Neural crest cell (in vitro differentiated cells): ENCODE results near the gene CDH13. TPM values are rescaled to one million over a fixed set of nuclear protein-coding genes. Genes with fewer than 3 reads are reported as not detected.

Experiments
- DNase-seq: peaks from one replicate; pipeline ENCODE4 v3.0.0; 2021; ENCODE audit warnings: low read depth, mixed read lengths, low spot score
- H3K27ac Mint-ChIP-seq: one replicate; pipeline ENCODE4 v1.8.0; 2021; ENCODE audit warnings: mild to moderate bottlenecking, mixed read lengths; ENCODE audit not compliant: unreplicated experiment
- H3K27me3 Mint-ChIP-seq: 2 replicates; pipeline ENCODE4 v1.8.0; 2021; ENCODE audit warnings: low read depth, mild to moderate bottlenecking, mixed read lengths
- H3K36me3 Mint-ChIP-seq: 2 replicates; pipeline ENCODE4 v1.8.0; 2021; ENCODE audit warnings: low read depth, mild to moderate bottlenecking, mixed read lengths
- H3K4me1 Mint-ChIP-seq: 2 replicates; pipeline ENCODE4 v1.8.0; 2021; ENCODE audit warnings: mixed read lengths
- H3K4me3 Mint-ChIP-seq: one replicate; pipeline ENCODE4 v1.8.0; 2021; ENCODE audit warnings: mild to moderate bottlenecking, mixed read lengths
- H3K9me3 Mint-ChIP-seq: 2 replicates; pipeline ENCODE4 v1.8.0; 2021; ENCODE audit warnings: mixed read lengths
- CTCF ChIP-seq: fragments of 200-600 bp; sonication (generic); conservative IDR thresholded peaks from 2 replicates; pipeline ENCODE4 v1.5.0; 2021; ENCODE audit warnings: antibody characterized with exemption, mild to moderate bottlenecking
- total RNA-seq: library from RNA; stranded (reverse); gene quantifications from 2 replicates; pipeline ENCODE4 v1.2.1, GENCODE V29; 2021

Gene CDH13
- total RNA-seq, 1 donor from 2014 or later, result 1.1 TPM

GRCh38 chr16:83513008-83513755 lies 886.4 kb downstream of the CDH13 start:
- Mint-ChIP-seq H3K27ac (no peak overlapping the region), H3K27me3 (peaks cover 2% of the 10 kb centered on the region), H3K36me3 (no peaks in the 10 kb centered on the region), H3K9me3 (peaks cover 9% of the 10 kb centered on the region), H3K4me3 (no peak overlapping the region), H3K4me1 (no peaks in the 10 kb centered on the region)
- no peak for TF ChIP-seq CTCF
- DNase-seq, result no peak

- Mint-ChIP-seq H3K27me3 (no peaks in the 10 kb centered on the region), H3K36me3 (no peaks in the 10 kb centered on the region), H3K4me1 (no peaks in the 10 kb centered on the region), H3K27ac (no peak overlapping the region), H3K9me3 (peaks cover 9% of the 10 kb centered on the region), H3K4me3 (no peak overlapping the region)
- no peak for TF ChIP-seq CTCF
- no peak for DNase-seq
These were observed 888.6 kb downstream of the CDH13 start for GRCh38 chr16:83515395-83515794.

GRCh38 chr16:83516931-83517330 lies 890.2 kb downstream of the CDH13 start:
- H3K36me3 Mint-ChIP-seq, result no peaks in the 10 kb centered on the region
- H3K4me1 Mint-ChIP-seq, result no peaks in the 10 kb centered on the region
- no peak for TF ChIP-seq CTCF
- no peak overlapping the region for H3K27ac Mint-ChIP-seq
- H3K9me3 Mint-ChIP-seq, result peaks cover 9% of the 10 kb centered on the region
- no peak for DNase-seq
- no peak overlapping the region for H3K4me3 Mint-ChIP-seq
- H3K27me3 Mint-ChIP-seq, result no peaks in the 10 kb centered on the region

GRCh38 chr16:83517398-83517797 lies 890.6 kb downstream of the CDH13 start:
- no peak for TF ChIP-seq CTCF
- Mint-ChIP-seq H3K36me3 (no peaks in the 10 kb centered on the region), H3K4me1 (no peaks in the 10 kb centered on the region), H3K27me3 (no peaks in the 10 kb centered on the region), H3K9me3 (peaks cover 9% of the 10 kb centered on the region), H3K4me3 (no peak overlapping the region), H3K27ac (no peak overlapping the region)
- DNase-seq, result no peak

GRCh38 chr16:83520596-83520995 lies 893.8 kb downstream of the CDH13 start:
- H3K27ac Mint-ChIP-seq, result no peak overlapping the region
- no peak overlapping the region for H3K4me3 Mint-ChIP-seq
- no peak for TF ChIP-seq CTCF
- no peak for DNase-seq
- no peaks in the 10 kb centered on the region for H3K4me1 Mint-ChIP-seq
- H3K9me3 Mint-ChIP-seq, result peaks cover 5% of the 10 kb centered on the region
- H3K27me3 Mint-ChIP-seq, result peaks cover 2% of the 10 kb centered on the region
- no peaks in the 10 kb centered on the region for H3K36me3 Mint-ChIP-seq
